ENCODE measurements around the gene CRNN.

CRNN gene

DNA sequence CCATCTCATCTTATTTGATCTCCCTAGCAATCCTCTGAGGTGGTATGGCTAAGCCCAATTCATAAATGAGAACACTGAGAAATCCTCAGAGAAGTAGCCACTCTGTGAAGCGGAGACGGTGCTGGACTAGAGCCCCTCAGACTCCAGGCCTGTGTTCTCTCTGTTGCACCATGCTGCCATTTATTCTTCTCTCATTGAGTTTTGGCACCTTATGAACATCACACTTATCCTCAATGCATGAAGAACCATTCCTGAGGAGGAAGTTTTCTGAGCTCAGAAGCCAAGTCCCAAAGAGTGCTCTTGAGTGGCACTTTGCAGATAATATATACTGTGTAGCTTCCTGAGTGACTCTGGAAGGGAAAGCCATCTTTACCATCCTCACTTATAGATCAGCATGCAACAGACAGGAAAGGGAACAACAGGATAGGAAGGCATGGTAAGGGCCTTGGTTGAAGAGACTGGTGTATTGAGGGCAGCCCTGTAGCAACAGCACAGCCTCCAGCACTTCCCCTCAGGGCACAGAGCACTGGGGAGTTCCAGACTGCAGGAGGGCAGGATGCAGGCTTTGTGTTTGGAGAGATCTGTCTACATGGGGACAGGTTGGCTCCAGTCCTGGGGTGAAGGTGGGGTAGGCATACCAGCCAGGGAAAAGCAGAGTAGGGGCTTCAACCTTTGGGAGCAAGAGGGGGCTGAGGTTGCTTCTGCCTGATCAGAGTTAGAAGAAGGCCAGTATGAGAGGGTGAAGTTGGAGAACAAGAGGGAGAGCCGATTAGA lies 1.6 kb upstream of the CRNN start:
- no peak for DNase-seq

GRCh38 chr1:152412756-152413155 lies 1.3 kb downstream of the CRNN start:
- DNase-seq = no peak

GRCh38 chr1:152411134-152411533 lies 2.9 kb downstream of the CRNN start:
- DNase-seq = no peak

GRCh38 chr1:152410599-152410998 lies 3.5 kb downstream of the CRNN start:
- no peak for DNase-seq

DNA sequence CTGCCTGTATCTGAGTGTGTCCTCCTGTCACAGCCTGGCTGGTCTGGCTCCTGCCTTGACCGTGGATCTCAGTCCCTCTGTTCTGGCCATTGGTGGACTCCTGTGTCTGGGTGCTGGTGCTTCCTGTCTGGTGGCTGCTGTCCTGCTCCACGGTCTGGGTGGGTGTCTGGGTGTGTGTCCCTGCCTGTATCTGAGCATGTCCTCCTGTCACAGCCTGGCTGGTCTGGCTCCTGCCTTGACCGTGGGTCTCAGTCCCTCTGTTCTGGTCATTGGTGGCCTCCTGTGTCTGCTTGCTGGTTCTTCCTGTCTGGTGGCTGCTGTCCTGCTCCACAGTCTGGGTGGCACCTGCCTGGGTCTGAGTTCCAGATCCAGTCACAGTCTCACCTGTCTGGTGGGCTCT lies 4.0 kb downstream of the CRNN start:
- no peak for DNase-seq

- no peak for DNase-seq
These were observed 5.4 kb downstream of the CRNN start for GRCh38 chr1:152408664-152409063.

- no peak for DNase-seq
These were observed 15.0 kb downstream of the CRNN start for GRCh38 chr1:152398812-152399698.

DNA sequence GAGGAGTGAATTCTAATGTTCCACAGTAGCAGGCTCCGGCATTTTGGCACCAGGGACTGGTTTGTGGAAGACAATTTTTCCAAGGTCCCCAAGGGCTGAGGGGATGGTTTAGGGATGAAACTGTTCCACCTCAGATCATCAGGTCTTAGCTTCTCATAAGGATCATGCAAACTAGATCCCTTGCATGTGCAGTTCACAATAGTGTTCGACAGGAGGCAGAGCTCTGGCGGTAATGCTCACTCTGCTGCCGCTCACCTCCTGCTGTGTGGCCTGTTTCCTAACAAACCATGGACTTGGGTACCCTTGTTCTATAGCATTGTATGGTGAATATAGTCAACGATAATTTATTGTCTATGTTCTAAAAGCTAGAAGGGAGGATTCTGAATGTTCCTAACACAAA lies 16.6 kb downstream of the CRNN start:
- DNase-seq = no peak

GRCh38 chr1:152394151-152394550 lies 19.9 kb downstream of the CRNN start:
- no peak for DNase-seq

DNA sequence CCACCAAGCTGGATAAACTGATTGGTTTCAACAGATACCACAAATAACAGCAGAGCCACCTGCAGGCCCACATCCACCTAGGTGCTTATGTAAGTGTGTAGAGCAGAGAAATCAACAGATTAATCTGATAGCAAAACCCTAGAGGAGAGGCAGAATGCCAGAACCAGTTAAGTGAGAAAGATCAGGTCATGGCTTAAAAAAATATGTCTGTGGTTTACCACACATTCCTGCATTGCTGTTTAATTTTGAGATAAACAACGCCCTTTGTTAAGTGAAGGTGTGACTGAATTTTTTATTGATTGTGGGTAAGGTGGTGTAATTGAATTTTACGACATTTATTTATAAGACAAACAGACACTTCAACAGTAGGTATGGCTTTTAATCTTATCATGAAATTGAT lies 21.2 kb downstream of the CRNN start:
- DNase-seq = no peak

DNA sequence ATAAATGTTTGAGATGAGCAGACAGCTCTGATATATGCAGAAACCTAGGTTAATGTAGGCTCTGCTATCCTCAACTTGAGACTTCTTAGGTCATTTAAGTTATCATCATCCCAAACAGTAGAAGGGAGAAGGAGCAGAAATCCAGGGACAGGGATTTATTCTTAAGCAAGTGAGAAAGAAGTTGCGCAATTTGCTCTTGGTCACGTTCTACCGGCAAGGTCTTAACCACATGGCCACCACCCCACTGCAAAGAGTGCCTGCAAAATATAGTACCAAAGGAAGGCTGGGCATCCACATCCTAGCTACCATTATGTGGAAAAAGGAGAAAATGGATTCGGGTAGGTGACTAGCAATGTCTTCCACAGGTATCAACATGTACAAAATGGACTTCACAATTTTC lies 25.2 kb downstream of the CRNN start:
- no peak for DNase-seq

DNA sequence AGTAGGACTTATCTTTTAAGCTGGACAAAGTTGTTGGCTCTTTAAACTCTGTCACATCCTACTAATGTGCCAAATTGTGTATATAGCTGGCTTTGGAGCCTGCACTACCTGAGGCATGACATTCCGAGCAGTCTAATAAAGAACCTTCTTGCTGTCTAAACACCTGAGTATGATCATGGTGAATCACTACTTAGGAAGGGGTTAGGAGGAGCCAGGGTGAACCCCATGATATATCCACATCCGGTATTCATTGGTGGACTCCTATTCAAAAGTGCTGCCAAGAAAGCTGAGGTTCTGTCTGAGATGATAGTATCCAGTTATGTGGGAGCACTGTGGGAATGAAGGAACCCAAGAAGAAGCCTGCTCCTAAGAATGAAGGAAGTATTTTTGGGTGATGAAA lies 27.1 kb downstream of the CRNN start:
- DNase-seq = no peak

- no peak for DNase-seq
These were observed 33.1 kb downstream of the CRNN start for GRCh38 chr1:152380932-152381331.

DNA sequence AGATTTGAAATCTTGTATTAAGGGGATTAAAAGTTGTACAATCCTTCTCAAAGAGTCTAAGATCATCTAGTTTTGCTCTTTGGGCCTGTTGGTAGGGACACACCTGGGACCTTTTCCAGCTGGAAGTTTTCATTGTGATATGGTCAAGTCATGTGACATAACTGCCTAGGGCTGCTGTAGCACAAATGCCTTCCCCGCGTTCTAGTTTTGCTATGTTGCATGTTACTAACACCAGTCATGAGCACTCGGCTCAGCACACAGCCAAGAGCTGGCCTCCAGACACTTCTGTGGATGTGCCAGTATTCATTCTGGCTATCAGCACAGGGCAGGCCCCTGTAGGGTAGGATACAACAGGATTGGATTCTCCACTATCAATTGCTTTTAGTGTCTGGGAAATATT lies 39.6 kb downstream of the CRNN start:
- no peak for DNase-seq

DNA sequence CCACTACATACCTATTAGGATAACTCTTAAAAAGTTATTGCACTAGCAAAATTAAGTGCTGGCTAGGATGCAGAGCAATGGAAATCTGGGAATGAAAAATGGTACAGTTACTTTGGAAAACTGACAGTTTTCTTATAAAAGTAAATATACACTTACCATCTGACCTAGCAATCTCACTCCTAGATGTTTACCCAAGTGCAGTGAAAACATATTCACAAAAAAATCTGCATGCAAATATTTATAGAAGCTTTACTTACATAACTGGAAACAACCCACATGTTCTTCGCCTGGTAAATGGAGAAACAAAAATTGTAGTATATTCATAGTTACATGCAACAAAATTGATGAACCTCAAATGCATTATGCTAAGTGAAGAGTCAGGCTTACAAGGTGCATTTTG lies 41.4 kb downstream of the CRNN start:
- no peak for DNase-seq

GRCh38 chr1:152367436-152367835 lies 46.6 kb downstream of the CRNN start:
- DNase-seq = no peak

DNA sequence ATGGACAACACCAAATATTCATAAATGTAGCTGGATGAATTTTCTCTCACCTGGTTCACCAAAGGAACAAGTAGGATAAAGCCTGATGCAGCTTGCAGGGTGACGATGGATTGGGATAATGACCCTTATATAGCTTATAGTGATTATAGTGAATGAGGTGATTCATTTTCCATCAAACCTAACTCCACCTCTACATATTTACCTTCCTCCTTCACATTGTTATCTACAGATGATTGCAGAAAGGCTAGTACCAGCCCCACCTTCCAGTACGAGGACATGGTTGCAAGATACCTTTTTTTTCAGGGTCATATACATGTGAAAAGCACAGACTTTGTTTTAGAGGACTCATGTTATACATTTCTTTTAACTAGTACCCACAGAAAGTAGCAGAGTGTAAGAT lies 54.2 kb downstream of the CRNN start, which contains the start of gene FLG2:
Gene FLG2, minus strand, starts transcription at position 101 of the 400 bp plus-strand sequence. CDS start 1,122 bp downstream, outside the sequence.
- DNase-seq = no peak
